Measurements from ENCODE around the gene FOXO3.

DNA sequence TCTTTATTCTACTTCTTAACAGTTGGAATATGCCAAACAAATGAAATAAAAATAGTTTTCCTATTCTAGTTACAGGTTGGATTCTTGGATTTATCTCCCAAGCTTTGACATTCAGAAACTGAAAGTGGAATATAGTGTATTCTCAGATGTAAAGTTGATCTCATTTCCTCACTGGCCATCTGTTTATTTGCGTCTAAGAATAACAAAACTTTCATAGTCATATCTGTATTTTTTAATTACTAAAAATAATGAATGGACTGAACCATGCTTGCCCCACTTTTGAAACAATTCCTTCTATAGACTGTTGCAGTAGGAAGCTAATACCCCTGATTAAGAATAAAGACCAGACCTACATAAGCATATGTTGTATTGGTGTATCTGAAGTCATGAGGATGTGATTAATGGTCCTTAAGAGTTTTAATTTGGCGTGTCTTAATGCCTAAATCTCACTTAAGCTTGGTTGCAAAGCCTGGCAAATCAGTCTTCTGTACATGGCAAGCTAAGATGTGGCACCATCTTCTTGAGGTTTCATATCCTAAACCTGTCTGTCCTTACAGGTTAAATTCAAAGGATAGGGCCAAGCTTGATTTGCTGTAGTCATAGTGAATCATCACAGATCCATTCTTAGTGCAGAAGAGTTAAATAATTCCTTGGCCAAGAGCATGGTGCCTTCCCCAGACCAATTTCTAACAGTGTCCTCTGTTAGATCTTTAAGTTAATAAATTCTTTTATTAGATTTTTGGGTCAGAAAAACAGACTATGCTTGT, 58.9 kb downstream of the FOXO3 start:
- TF ChIP-seq, protein P1, sequence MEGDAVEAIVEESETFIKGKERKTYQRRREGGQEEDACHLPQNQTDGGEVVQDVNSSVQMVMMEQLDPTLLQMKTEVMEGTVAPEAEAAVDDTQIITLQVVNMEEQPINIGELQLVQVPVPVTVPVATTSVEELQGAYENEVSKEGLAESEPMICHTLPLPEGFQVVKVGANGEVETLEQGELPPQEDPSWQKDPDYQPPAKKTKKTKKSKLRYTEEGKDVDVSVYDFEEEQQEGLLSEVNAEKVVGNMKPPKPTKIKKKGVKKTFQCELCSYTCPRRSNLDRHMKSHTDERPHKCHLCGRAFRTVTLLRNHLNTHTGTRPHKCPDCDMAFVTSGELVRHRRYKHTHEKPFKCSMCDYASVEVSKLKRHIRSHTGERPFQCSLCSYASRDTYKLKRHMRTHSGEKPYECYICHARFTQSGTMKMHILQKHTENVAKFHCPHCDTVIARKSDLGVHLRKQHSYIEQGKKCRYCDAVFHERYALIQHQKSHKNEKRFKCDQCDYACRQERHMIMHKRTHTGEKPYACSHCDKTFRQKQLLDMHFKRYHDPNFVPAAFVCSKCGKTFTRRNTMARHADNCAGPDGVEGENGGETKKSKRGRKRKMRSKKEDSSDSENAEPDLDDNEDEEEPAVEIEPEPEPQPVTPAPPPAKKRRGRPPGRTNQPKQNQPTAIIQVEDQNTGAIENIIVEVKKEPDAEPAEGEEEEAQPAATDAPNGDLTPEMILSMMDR (IDR thresholded peaks at IDR 0.05) = no peak
- no peak for TF ChIP-seq POLR2A (IDR thresholded peaks at IDR 0.05)

All from right lobe of liver (tissue), 4 donors.